HepG2 (cell line): ENCODE results near the gene DIPK1A. TPM values are rescaled to one million over a fixed set of nuclear protein-coding genes. Genes with fewer than 3 reads are reported as not detected.

Source experiments
- AKNA ChIP-seq: sonication (generic); formaldehyde crosslinking; IDR thresholded peaks from 2 replicates; pipeline ENCODE4 v1.4.0; 2020; ENCODE audit warnings: missing genetic modification reagents, borderline replicate concordance
- ARHGAP35 ChIP-seq: sonication (generic); formaldehyde crosslinking; IDR thresholded peaks from 2 replicates; pipeline ENCODE4 v1.9.0; 2022; ENCODE audit warnings: mild to moderate bottlenecking, inconsistent platforms, moderate library complexity, missing genetic modification reagents, borderline replicate concordance
- HDAC1 ChIP-seq: sonication (generic); formaldehyde crosslinking; IDR thresholded peaks from 2 replicates; pipeline ENCODE4 v1.5.1; 2020; ENCODE audit warnings: mild to moderate bottlenecking, missing genetic modification reagents
- KLF16 ChIP-seq, 2 experiments: sonication (generic) in 1 of 2; formaldehyde crosslinking in 1 of 2; IDR thresholded peaks; 2 replicates each; pipeline versions ENCODE4 v1.6.1 to v1.8.0; 2016 to 2023; ENCODE audit warnings: missing genetic modification reagents in 2 of 2, missing compliant biosample characterization in 1 of 2
- MYNN ChIP-seq: sonication (generic); formaldehyde crosslinking; IDR thresholded peaks from 2 replicates; pipeline ENCODE4 v1.4.0; 2020; ENCODE audit warnings: mild to moderate bottlenecking, low read depth, missing genetic modification reagents
- NFRKB ChIP-seq: fragments of 450-650 bp; IDR thresholded peaks from 2 replicates; pipeline ENCODE4 v1.6.1; 2017
- PRPF4 ChIP-seq: fragments of 200-400 bp; formaldehyde crosslinking; IDR thresholded peaks from 2 replicates; pipeline ENCODE4 v1.6.1; 2016; ENCODE audit warnings: low read length, low read depth; ENCODE audit not compliant: poor library complexity, severe bottlenecking
- RNF2 ChIP-seq: fragments of 450-650 bp; conservative IDR thresholded peaks from 2 replicates; pipeline ENCODE4 v1.6.1; 2016; ENCODE audit warnings: low read depth
- SNAI1 ChIP-seq: sonication (generic); formaldehyde crosslinking; IDR thresholded peaks from 2 replicates; pipeline ENCODE4 v1.5.0; 2020; ENCODE audit warnings: mild to moderate bottlenecking, missing genetic modification reagents, borderline replicate concordance
- SNRNP70 ChIP-seq: fragments of 200-400 bp; formaldehyde crosslinking; IDR thresholded peaks from 2 replicates; pipeline ENCODE4 v1.6.1; 2017; ENCODE audit warnings: mild to moderate bottlenecking, low read depth, low read length, moderate library complexity
- ZBTB40 ChIP-seq, 2 experiments: fragments of 450-650 bp in 1 of 2; sonication (generic) in 1 of 2; formaldehyde crosslinking in 1 of 2; IDR thresholded peaks; 2 replicates each; pipeline versions ENCODE4 v1.6.1 to v1.8.0; 2016 to 2022; ENCODE audit warnings: antibody characterized with exemption in 1 of 2, mild to moderate bottlenecking in 1 of 2, missing genetic modification reagents in 1 of 2
- ZNF232 ChIP-seq: sonication (generic); formaldehyde crosslinking; IDR thresholded peaks from 2 replicates; pipeline ENCODE4 v1.4.0; 2020; ENCODE audit warnings: missing genetic modification reagents, borderline replicate concordance
- ZNF256 ChIP-seq: sonication (generic); formaldehyde crosslinking; conservative IDR thresholded peaks from 2 replicates; pipeline ENCODE4 v1.4.0; 2020; ENCODE audit warnings: missing genetic modification reagents
- ZNF335 ChIP-seq: sonication (generic); formaldehyde crosslinking; IDR thresholded peaks from 2 replicates; pipeline ENCODE4 v1.4.0; 2020; ENCODE audit warnings: missing genetic modification reagents
- ZNF564 ChIP-seq: sonication (generic); formaldehyde crosslinking; IDR thresholded peaks from 2 replicates; pipeline ENCODE4 v1.8.1; 2023; ENCODE audit warnings: mild to moderate bottlenecking, missing genetic modification reagents
- polyA plus RNA-seq, 8 experiments: library from polyadenylated mRNA; depleted of rRNA in 3 of 8; stranded (reverse) in 7 of 8; unstranded in 1 of 8; fragments of >200 nt; fragmentation: Illumina TruSeq in 4 of 8; extraction: Trizol in 4 of 8; gene quantifications; 2 replicates each; pipeline versions ENCODE4 v1.2.1 to v1.2.3, GENCODE V29; 2011 to 2016; ENCODE audit warnings: low read depth in 4 of 8, missing spikeins in 1 of 8, mixed read lengths in 1 of 8; ENCODE audit not compliant: insufficient read depth in 1 of 8
- total RNA-seq, 5 experiments: library from RNA; depleted of rRNA; stranded (reverse); fragments of >200 nt; fragmentation: Illumina TruSeq; extraction: Trizol; gene quantifications; 2 replicates each; pipeline ENCODE4 v1.2.3, GENCODE V29; 2016; ENCODE audit warnings: low read depth in 1 of 5

DIPK1A gene
- total and polyA plus RNA-seq, 2 of the 13 experiments (the other 11 are each of a cell fraction or from before 2014, with no cell fraction given): 8.4 TPM

GRCh38 chr1:92831762-92832536 lies 129.3 kb downstream of the DIPK1A start, which contains the start of gene RPL5 (continued):
- TF ChIP-seq ARHGAP35: peak; percentile 96
- TF ChIP-seq SNRNP70: no peak
- peak; percentile 96; the same call in 1 of the 2 replicates for TF ChIP-seq SNAI1 (CRISPR knock-in tag)
- peak; percentile 94 for TF ChIP-seq ZNF256 (CRISPR knock-in tag)
- peak; percentile 87; the same call in 1 of the 2 replicates for TF ChIP-seq ZNF335 (CRISPR knock-in tag)
- TF ChIP-seq ZNF232: peak; percentile 94
- peak; percentile 88; the same call in 1 of the 2 replicates for TF ChIP-seq AKNA (CRISPR knock-in tag)
- TF ChIP-seq ZBTB40 (IDR thresholded peaks at IDR 0.05): no peak
- peak; percentile 90 for TF ChIP-seq ZBTB40 (CRISPR knock-in tag; IDR thresholded peaks at IDR 0.05)
- peak; percentile 78 for TF ChIP-seq RNF2
- TF ChIP-seq ZNF564 (CRISPR knock-in tag): peak; percentile 86; the same call in 1 of the 2 replicates
- TF ChIP-seq PRPF4: no peak
- peak; percentile 94 for TF ChIP-seq HDAC1 (CRISPR knock-in tag)
- TF ChIP-seq KLF16 (CRISPR knock-in tag; IDR thresholded peaks at IDR 0.05): peak; percentile 79 to 95; a peak in 3 of 4 replicates
- TF ChIP-seq NFRKB: no peak
- no peak for TF ChIP-seq MYNN (CRISPR knock-in tag)
